ENCODE measurements around the gene NAB2. TPM values are rescaled to one million over a fixed set of nuclear protein-coding genes. Genes with fewer than 3 reads are reported as not detected.

The NAB2 gene
- total RNA-seq, 4 donors from 2014 or later = 44.1 to 89.6 (median 64.6) TPM

GRCh38 chr12:57127101-57127725 is 38.3 kb downstream of the NAB2 start:
- DNase-seq (ENCODE audit: low spot score in 2 of 2) = peak; percentile 70 to 91
- H3K4me3 ChIP-seq (ENCODE audit: low read depth, poor library complexity, severe bottlenecking) = peak overlapping the region; percentile 67
- intact Hi-C loops (cut with DNase I; ENCODE audit: low total_unique reads) = no loop called here
- no peak for TF ChIP-seq POLR2A (IDR thresholded peaks at IDR 0.05)
- 1 to 4% methylated on average over 26 of the region's 26 CpGs for WGBS, 2 donors

DNA sequence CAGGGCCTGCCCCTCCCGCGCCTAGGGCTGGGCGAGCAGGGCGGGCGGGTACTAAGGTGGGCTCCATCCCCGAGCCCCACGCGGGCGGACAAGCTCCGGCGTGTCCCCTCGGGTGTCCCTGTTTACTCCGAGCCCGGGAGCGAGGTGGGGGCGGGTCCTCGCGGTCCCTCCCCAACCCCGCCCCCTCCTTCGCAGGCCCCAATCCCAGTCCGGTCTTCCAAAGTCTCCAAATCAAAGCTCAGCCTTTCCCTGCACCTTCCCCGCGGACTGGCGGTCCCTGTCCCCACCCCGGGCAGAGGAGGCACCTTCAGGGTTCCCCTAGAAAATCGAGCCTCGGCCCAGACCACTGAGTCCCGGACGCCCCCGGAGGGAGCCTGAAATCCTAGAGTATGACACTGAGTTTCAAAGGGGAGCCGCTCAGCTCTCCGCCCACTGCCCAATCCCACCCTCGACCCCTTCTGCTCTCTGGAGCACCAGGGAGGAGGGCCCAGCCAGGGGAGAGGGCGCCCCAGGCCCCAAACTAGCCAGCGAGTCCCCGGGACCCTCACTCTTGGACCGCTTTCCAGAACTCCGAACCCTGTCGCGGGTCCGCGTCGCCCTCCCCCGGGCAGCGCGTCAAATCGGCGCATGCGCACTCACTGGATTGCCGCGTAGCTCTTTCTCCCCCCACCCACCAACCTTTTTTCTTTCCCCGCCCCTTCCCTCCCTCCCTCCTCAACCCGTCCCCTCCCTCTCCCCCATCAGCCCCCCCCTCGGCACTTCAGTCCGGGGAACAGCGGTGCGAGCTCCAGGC is 39.0 kb downstream of the NAB2 start, which contains the start of gene LRP1:
Gene LRP1, plus strand, starts transcription at position 758 of the 793 bp plus-strand sequence. CDS start 482 bp downstream, outside the sequence.
- WGBS, 2 donors = 0 to 1% methylated on average over 44 to 49 of the region's 57 CpGs
- TF ChIP-seq POLR2A (IDR thresholded peaks at IDR 0.05) (no peak), CTCF (IDR thresholded peaks at IDR 0.05) (no peak)
- peak; percentile 79 to 96 for DNase-seq (ENCODE audit: low spot score in 2 of 2)
- intact Hi-C loops (cut with DNase I; ENCODE audit: low total_unique reads) = no loop called here
- H3K4me3 ChIP-seq (ENCODE audit: low read depth, poor library complexity, severe bottlenecking) = peak within 1 kb of the TSS; percentile 67

GRCh38 chr12:57128519-57129247 is 39.8 kb downstream of the NAB2 start:
- intact Hi-C loops (cut with DNase I; ENCODE audit: low total_unique reads) = no loop called here
- H3K4me3 ChIP-seq (ENCODE audit: low read depth, poor library complexity, severe bottlenecking) = peak overlapping the region; percentile 62
- no peak for TF ChIP-seq POLR2A (IDR thresholded peaks at IDR 0.05)
- TF ChIP-seq CTCF (IDR thresholded peaks at IDR 0.05) = no peak
- 1 to 3% methylated on average over 28 to 31 of the region's 35 CpGs for WGBS, 2 donors
- no peak for DNase-seq (ENCODE audit: low spot score in 2 of 2)

DNA sequence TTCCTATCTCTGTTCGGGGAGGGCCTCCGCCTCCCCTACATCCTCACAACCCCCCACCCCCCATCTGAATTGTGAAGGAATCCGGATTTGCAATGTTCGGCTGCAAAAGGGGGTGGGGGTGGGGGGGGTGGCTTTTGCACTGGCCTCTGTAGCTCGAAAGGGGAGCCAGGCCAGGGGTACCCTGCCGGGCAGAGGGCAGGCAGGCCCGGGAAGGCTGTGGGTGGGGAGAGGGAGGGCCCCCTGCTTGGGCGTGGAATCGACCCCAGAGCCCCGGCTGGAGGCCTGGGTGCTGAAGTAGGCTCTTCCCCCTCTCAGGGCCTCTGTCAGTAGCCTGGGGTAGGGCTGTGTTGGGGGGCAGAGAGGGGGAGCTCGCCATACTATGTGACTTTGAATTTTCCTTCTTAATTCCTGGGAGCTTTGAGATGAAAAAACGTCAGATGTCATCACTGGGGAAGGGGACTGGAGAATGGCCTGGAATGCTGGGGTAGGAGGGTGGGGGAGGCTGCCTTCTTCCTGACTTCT is 40.5 kb downstream of the NAB2 start:
- intact Hi-C loops (cut with DNase I; ENCODE audit: low total_unique reads) = no loop called here
- 7 to 8% methylated on average over 10 to 12 of the region's 12 CpGs for WGBS, 2 donors
- TF ChIP-seq CTCF (IDR thresholded peaks at IDR 0.05) (no peak), POLR2A (IDR thresholded peaks at IDR 0.05) (no peak)

DNA sequence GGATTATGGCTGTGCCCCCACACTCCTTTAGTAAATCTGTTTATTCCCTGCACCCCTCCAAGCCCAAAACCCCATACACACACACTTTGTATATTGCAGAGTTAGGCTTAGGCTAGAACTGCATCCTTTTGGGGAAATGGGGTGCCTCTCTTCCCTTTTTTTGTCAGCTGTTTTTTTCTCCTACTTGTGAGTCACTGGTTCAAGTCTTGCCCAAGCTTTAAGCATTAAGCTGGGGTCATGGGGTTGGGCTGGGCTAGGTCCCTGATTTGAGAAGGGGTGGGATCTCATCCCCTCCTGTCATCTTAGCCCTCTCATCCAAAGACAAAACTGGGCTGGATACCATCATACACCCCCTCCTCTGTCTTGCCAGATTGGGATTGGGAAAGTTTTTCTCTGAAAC is 41.0 kb downstream of the NAB2 start:
- peak in 1 of 2 donors; percentile 82 for DNase-seq (ENCODE audit: low spot score in 2 of 2)
- intact Hi-C loops (cut with DNase I; ENCODE audit: low total_unique reads) = no loop called here
- H3K4me3 ChIP-seq (ENCODE audit: low read depth, poor library complexity, severe bottlenecking) = peak overlapping the region; percentile 62
- TF ChIP-seq POLR2A (IDR thresholded peaks at IDR 0.05) (no peak), CTCF (IDR thresholded peaks at IDR 0.05) (no peak)

More for the DNA sequence above, 40.5 kb downstream of the NAB2 start:
- DNase-seq (ENCODE audit: low spot score in 2 of 2) = no peak
- H3K4me3 ChIP-seq (ENCODE audit: low read depth, poor library complexity, severe bottlenecking) = peak overlapping the region; percentile 62

DNA sequence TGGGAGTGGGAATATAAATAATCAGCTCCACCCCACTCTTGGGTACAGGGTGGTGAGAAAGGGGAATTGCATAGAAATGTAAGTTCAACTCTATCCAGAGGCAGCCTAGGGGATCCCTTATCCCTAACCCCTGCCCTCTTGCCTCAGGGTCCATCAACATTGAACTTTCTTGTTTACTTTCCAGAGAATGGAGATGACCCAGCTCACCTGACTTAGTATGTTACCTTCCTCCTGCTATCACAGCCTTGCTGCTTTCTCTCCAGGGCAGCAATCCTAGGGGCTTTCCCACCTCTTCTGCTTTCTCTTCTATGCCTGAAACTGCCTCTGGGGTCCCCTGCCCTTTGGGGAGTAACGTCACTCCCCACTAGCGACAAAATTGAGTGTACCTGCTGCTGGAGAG is 42.0 kb downstream of the NAB2 start:
- H3K4me3 ChIP-seq (ENCODE audit: low read depth, poor library complexity, severe bottlenecking) = no peak overlapping the region
- TF ChIP-seq POLR2A (IDR thresholded peaks at IDR 0.05) (no peak), CTCF (IDR thresholded peaks at IDR 0.05) (no peak)
- intact Hi-C loops (cut with DNase I; ENCODE audit: low total_unique reads) = no loop called here
- 49 to 53% methylated on average over 2 of the region's 2 CpGs for WGBS, 2 donors
- DNase-seq (ENCODE audit: low spot score in 2 of 2) = no peak
